Neuron (in vitro differentiated cells): Measurements from ENCODE around the gene NME4.
A peak's percentile ranks its signal among the peaks of the same experiment; 100 is the strongest.
"Not testable (repeated sequence)": the region's sequence is repeated elsewhere in the genome, so short reads cannot be mapped to it uniquely, and the experiment has no call there.

ENCODE experiments used
- H2AFZ ChIP-seq: one replicate; pipeline ENCODE4 v1.6.1; 2013; ENCODE audit warnings: low read depth, mild to moderate bottlenecking, inconsistent platforms, low read length, moderate library complexity
- H3K27me3 ChIP-seq: one replicate; pipeline ENCODE4 v1.6.1; 2013; ENCODE audit warnings: low read length; ENCODE audit not compliant: insufficient read depth
- H3K36me3 ChIP-seq: one replicate; pipeline ENCODE4 v1.6.1; 2013; ENCODE audit warnings: low read length; ENCODE audit not compliant: insufficient read depth
- H3K4me1 ChIP-seq: one replicate; pipeline ENCODE4 v1.6.1; 2013; ENCODE audit warnings: low read length; ENCODE audit not compliant: insufficient read depth
- H3K4me3 ChIP-seq: 2 replicates; pipeline ENCODE4 v1.5.1; 2013; ENCODE audit warnings: mild to moderate bottlenecking, low read length, moderate library complexity
- H3K9me3 ChIP-seq: one replicate; pipeline ENCODE4 v1.6.1; 2013; ENCODE audit warnings: low read length

Gene NME4

GRCh38 chr16:383326-384051, 13.5 kb upstream of the NME4 start:
- peaks cover 59% of the 10 kb centered on the region for H3K4me1 ChIP-seq
- no peaks in the 10 kb centered on the region for H3K27me3 ChIP-seq
- no peaks in the 10 kb centered on the region for H3K9me3 ChIP-seq
- peaks cover 5% of the 10 kb centered on the region for H3K36me3 ChIP-seq
- H3K4me3 ChIP-seq, result peak overlapping the region; percentile 2
- no peak overlapping the region for H2AFZ ChIP-seq

- Histone ChIP-seq H3K36me3 (no peaks in the 10 kb centered on the region), H2AFZ (no peak overlapping the region), H3K27me3 (no peaks in the 10 kb centered on the region), H3K4me1 (peaks cover 42% of the 10 kb centered on the region), H3K4me3 (no peak overlapping the region), H3K9me3 (no peaks in the 10 kb centered on the region)
Measured at GRCh38 chr16:386641-387156, 10.3 kb upstream of the NME4 start.

GRCh38 chr16:387761-388666, 9.0 kb upstream of the NME4 start:
- H3K4me3 ChIP-seq, H3K27me3 ChIP-seq, H3K9me3 ChIP-seq, H3K36me3 ChIP-seq, H2AFZ ChIP-seq: not testable (repeated sequence)
- H3K4me1 ChIP-seq, result peaks cover 32% of the 10 kb centered on the region

GRCh38 chr16:389352-389751, 7.6 kb upstream of the NME4 start:
- Histone ChIP-seq H3K4me3 (no peak overlapping the region), H2AFZ (no peak overlapping the region), H3K27me3 (no peaks in the 10 kb centered on the region), H3K36me3 (no peaks in the 10 kb centered on the region), H3K4me1 (peaks cover 19% of the 10 kb centered on the region), H3K9me3 (no peaks in the 10 kb centered on the region)

- peaks cover 18% of the 10 kb centered on the region for H3K4me1 ChIP-seq
- H3K4me3 ChIP-seq, result no peak overlapping the region
- no peak overlapping the region for H2AFZ ChIP-seq
- H3K27me3 ChIP-seq, result no peaks in the 10 kb centered on the region
- H3K9me3 ChIP-seq, result no peaks in the 10 kb centered on the region
- no peaks in the 10 kb centered on the region for H3K36me3 ChIP-seq
Measured at GRCh38 chr16:391885-392335, 5.1 kb upstream of the NME4 start.

- Histone ChIP-seq H2AFZ (no peak overlapping the region), H3K36me3 (no peaks in the 10 kb centered on the region), H3K9me3 (no peaks in the 10 kb centered on the region), H3K4me3 (no peak overlapping the region), H3K4me1 (peaks cover 16% of the 10 kb centered on the region), H3K27me3 (no peaks in the 10 kb centered on the region)
Measured at GRCh38 chr16:392450-393030, 4.5 kb upstream of the NME4 start.

- Histone ChIP-seq H3K4me3 (peak overlapping the region; percentile 89), H3K36me3 (peaks cover 17% of the 10 kb centered on the region), H3K9me3 (no peaks in the 10 kb centered on the region), H3K4me1 (peaks cover 14% of the 10 kb centered on the region), H2AFZ (peak overlapping the region; percentile 79), H3K27me3 (no peaks in the 10 kb centered on the region)
Measured at GRCh38 chr16:396199-396598, 800 bp upstream of the NME4 start.

- H3K9me3 ChIP-seq, result no peaks in the 10 kb centered on the region
- no peaks in the 10 kb centered on the region for H3K27me3 ChIP-seq
- H3K4me3 ChIP-seq, result peak overlapping the region; percentile 89
- peak overlapping the region; percentile 79 for H2AFZ ChIP-seq
- H3K4me1 ChIP-seq, result peaks cover 14% of the 10 kb centered on the region
- H3K36me3 ChIP-seq, result peaks cover 17% of the 10 kb centered on the region
Measured at GRCh38 chr16:396605-397004, 394 bp upstream of the NME4 start.

- peaks cover 14% of the 10 kb centered on the region for H3K4me1 ChIP-seq
- H3K9me3 ChIP-seq, result no peaks in the 10 kb centered on the region
- H3K4me3 ChIP-seq, result no peak overlapping the region
- no peak overlapping the region for H2AFZ ChIP-seq
- peaks cover 17% of the 10 kb centered on the region for H3K36me3 ChIP-seq
- H3K27me3 ChIP-seq, result no peaks in the 10 kb centered on the region
Measured at GRCh38 chr16:397736-398332, 835 bp downstream of the NME4 start.

GRCh38 chr16:398561-399339, 1.8 kb downstream of the NME4 start:
- Histone ChIP-seq H3K4me3 (no peak overlapping the region), H3K36me3 (peaks cover 17% of the 10 kb centered on the region)

GRCh38 chr16:399340-400019, 2.5 kb downstream of the NME4 start:
- Histone ChIP-seq H2AFZ (no peak overlapping the region), H3K27me3 (no peaks in the 10 kb centered on the region), H3K9me3 (no peaks in the 10 kb centered on the region), H3K4me1 (peaks cover 14% of the 10 kb centered on the region), H3K4me3 (no peak overlapping the region), H3K36me3 (peaks cover 17% of the 10 kb centered on the region)

More at GRCh38 chr16:398561-399339, 1.8 kb downstream of the NME4 start:
- Histone ChIP-seq H2AFZ (no peak overlapping the region), H3K4me1 (peaks cover 14% of the 10 kb centered on the region), H3K9me3 (no peaks in the 10 kb centered on the region), H3K27me3 (no peaks in the 10 kb centered on the region)
